Neural progenitor cell (in vitro differentiated cells): Measurements from ENCODE around the gene IGFL3. TPM values are rescaled to one million over a fixed set of nuclear protein-coding genes. Genes with fewer than 3 reads are reported as not detected.

Experiments
- DNase-seq: peaks from one replicate; pipeline ENCODE4 v3.0.0-alpha.2; 2016; ENCODE audit warnings: low spot score
- H2AFZ ChIP-seq: fragments of 200-600 bp; sonication (generic); replicated peaks from 2 replicates; pipeline ENCODE4 v1.6.1; 2016; ENCODE audit warnings: antibody characterized with exemption
- H3F3A ChIP-seq: fragments of 200-600 bp; sonication (generic); 2 replicates; pipeline ENCODE4 v1.6.1; 2016; ENCODE audit warnings: antibody characterized with exemption, low read depth
- H3K27ac ChIP-seq: fragments of 200-600 bp; sonication (generic); 2 replicates; pipeline ENCODE4 v1.5.1; 2016; ENCODE audit warnings: mild to moderate bottlenecking
- H3K27me3 ChIP-seq: fragments of 200-600 bp; sonication (generic); 2 replicates; pipeline ENCODE4 v1.6.1; 2016; ENCODE audit warnings: mild to moderate bottlenecking, moderate library complexity
- H3K36me3 ChIP-seq: fragments of 200-600 bp; sonication (generic); 2 replicates; pipeline ENCODE4 v1.5.1; 2016
- H3K4me1 ChIP-seq: fragments of 200-600 bp; sonication (generic); 2 replicates; pipeline ENCODE4 v1.6.1; 2016; ENCODE audit warnings: mixed run types
- H3K4me2 ChIP-seq: fragments of 200-600 bp; sonication (generic); 2 replicates; pipeline ENCODE4 v1.6.1; 2016
- H3K4me3 ChIP-seq: fragments of 200-600 bp; sonication (generic); 2 replicates; pipeline ENCODE4 v1.5.1; 2016
- H3K79me2 ChIP-seq: fragments of 200-600 bp; sonication (generic); 2 replicates; pipeline ENCODE4 v1.6.1; 2016; ENCODE audit warnings: low read depth
- H3K9ac ChIP-seq: fragments of 200-600 bp; sonication (generic); 2 replicates; pipeline ENCODE4 v1.6.1; 2016
- H3K9me3 ChIP-seq: fragments of 200-600 bp; sonication (generic); 2 replicates; pipeline ENCODE4 v1.5.1; 2016; ENCODE audit warnings: low read depth
- H4K20me1 ChIP-seq: fragments of 200-600 bp; sonication (generic); 2 replicates; pipeline ENCODE4 v1.6.1; 2016; ENCODE audit warnings: low read depth
- H3K27ac Mint-ChIP-seq: 3 replicates; pipeline ENCODE4 v1.8.0; 2021; ENCODE audit warnings: mixed read lengths
- H3K27me3 Mint-ChIP-seq: 2 replicates; pipeline ENCODE4 v1.8.0; 2022; ENCODE audit warnings: low read depth, mild to moderate bottlenecking, inconsistent platforms, moderate library complexity, mixed read lengths; ENCODE audit not compliant: insufficient read depth
- H3K36me3 Mint-ChIP-seq: 3 replicates; pipeline ENCODE4 v1.8.0; 2021; ENCODE audit warnings: mixed read lengths
- H3K4me1 Mint-ChIP-seq: 3 replicates; pipeline ENCODE4 v1.8.0; 2021; ENCODE audit warnings: mixed read lengths
- H3K4me3 Mint-ChIP-seq: 3 replicates; pipeline ENCODE4 v1.8.0; 2021; ENCODE audit warnings: mild to moderate bottlenecking, moderate library complexity, mixed read lengths
- H3K9me3 Mint-ChIP-seq: 3 replicates; pipeline ENCODE4 v1.8.0; 2020; ENCODE audit warnings: mixed read lengths
- EZH2 ChIP-seq: fragments of 200-600 bp; sonication (generic); IDR thresholded peaks from 2 replicates; pipeline ENCODE4 v1.6.1; 2017; ENCODE audit warnings: antibody characterized with exemption, mild to moderate bottlenecking, moderate library complexity
- EZH2phosphoT487 ChIP-seq: fragments of 200-600 bp; sonication (generic); IDR thresholded peaks from 2 replicates; pipeline ENCODE4 v1.6.1; 2017; ENCODE audit warnings: antibody characterized with exemption
- total RNA-seq: library from RNA; depleted of rRNA; stranded (reverse); fragments of >200 nt; gene quantifications from 2 replicates; pipeline ENCODE4 v1.2.3, GENCODE V29; 2015; ENCODE audit warnings: low replicate concordance
- TF ChIP-seq, protein P1 (sequence below): fragments of 200-600 bp; sonication (generic); IDR thresholded peaks from 2 replicates; pipeline ENCODE4 v1.5.1; 2017; ENCODE audit warnings: antibody characterized with exemption, mild to moderate bottlenecking

Gene IGFL3
- total RNA-seq, 1 donor from 2014 or later = not detected

DNA sequence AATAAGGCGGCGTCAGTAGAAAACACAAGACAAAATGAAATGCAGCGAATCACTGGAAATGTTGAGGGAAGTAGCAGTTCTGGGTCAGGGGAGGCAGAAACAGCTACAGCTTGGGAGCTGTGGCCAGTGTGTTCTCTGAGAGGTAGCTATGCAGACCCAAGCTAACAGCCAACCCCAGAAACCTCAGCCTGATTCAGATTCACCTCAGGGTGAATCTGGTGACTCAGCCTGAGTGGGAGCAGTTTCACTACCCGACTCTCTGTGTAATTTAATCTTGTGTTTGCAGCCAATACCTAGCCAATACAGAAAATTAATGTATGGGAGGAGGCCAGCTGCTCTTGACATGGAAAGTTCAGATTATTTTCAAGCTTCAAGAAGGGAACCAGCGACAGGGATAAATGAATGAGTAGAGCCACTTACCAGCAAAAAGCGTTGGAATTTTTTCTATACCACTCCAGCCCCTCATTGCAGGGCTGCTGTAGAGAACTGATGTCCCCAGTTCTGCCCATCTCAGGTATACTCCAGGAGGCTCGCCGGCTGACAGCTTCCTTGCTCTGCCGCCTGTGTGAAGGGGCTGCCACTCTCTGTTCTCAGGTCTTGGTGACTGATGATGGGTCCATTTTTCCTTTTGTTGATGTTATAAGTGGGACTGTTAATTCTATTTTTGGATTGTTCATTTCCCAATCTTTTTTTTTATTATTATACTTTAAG is 8.9 kb downstream of the IGFL3 start:
- no peak overlapping the region for H3K4me3 Mint-ChIP-seq
- no peaks in the 10 kb centered on the region for H3K36me3 Mint-ChIP-seq
- peaks cover 2% of the 10 kb centered on the region for H3K9me3 Mint-ChIP-seq
- DNase-seq = no peak
- no peak overlapping the region for H3K27ac Mint-ChIP-seq
- H3K4me2 ChIP-seq = no peak overlapping the region
- no peak overlapping the region for H3K4me3 ChIP-seq
- TF ChIP-seq EZH2phosphoT487 (no peak), EZH2 (no peak)
- TF ChIP-seq, protein P1, sequence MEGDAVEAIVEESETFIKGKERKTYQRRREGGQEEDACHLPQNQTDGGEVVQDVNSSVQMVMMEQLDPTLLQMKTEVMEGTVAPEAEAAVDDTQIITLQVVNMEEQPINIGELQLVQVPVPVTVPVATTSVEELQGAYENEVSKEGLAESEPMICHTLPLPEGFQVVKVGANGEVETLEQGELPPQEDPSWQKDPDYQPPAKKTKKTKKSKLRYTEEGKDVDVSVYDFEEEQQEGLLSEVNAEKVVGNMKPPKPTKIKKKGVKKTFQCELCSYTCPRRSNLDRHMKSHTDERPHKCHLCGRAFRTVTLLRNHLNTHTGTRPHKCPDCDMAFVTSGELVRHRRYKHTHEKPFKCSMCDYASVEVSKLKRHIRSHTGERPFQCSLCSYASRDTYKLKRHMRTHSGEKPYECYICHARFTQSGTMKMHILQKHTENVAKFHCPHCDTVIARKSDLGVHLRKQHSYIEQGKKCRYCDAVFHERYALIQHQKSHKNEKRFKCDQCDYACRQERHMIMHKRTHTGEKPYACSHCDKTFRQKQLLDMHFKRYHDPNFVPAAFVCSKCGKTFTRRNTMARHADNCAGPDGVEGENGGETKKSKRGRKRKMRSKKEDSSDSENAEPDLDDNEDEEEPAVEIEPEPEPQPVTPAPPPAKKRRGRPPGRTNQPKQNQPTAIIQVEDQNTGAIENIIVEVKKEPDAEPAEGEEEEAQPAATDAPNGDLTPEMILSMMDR = no peak
- H3K27me3 Mint-ChIP-seq = no peaks in the 10 kb centered on the region
- H3K9ac ChIP-seq = no peak overlapping the region
- H3K36me3 ChIP-seq = no peaks in the 10 kb centered on the region
- H3K9me3 ChIP-seq = no peaks in the 10 kb centered on the region
- no peaks in the 10 kb centered on the region for H4K20me1 ChIP-seq
- peaks cover 4% of the 10 kb centered on the region for H3K4me1 Mint-ChIP-seq
- H2AFZ ChIP-seq = peak overlapping the region; percentile 65
- H3K79me2 ChIP-seq = no peaks in the 10 kb centered on the region
- H3K27me3 ChIP-seq = no peaks in the 10 kb centered on the region
- H3K4me1 ChIP-seq = no peaks in the 10 kb centered on the region
- no peak overlapping the region for H3K27ac ChIP-seq
- H3F3A ChIP-seq = no peaks in the 10 kb centered on the region

DNA sequence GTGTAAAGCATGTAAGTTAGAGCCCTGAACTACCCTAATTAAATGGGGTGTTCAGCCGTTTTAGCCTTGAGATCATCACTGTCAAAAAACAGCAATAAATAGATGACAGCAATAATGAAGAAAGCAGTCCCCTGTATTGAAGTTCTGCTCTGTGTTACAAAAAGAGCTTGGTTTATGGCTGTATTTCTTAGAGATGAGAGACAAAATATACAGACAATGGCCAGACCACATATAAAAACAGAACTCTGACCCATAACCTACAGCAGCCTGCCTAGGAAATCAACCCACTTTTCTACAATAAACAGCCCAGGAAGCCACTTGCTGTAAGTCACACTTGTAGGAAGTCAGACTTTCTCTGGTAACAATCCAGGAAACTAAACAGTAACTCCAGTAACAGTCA is 10.8 kb downstream of the IGFL3 start:
- Histone ChIP-seq H3K36me3 (no peaks in the 10 kb centered on the region), H3K4me3 (no peak overlapping the region), H4K20me1 (no peaks in the 10 kb centered on the region), H3K9me3 (no peaks in the 10 kb centered on the region), H2AFZ (no peak overlapping the region), H3K9ac (no peak overlapping the region), H3F3A (no peaks in the 10 kb centered on the region), H3K4me1 (no peaks in the 10 kb centered on the region), H3K79me2 (no peaks in the 10 kb centered on the region), H3K27me3 (no peaks in the 10 kb centered on the region), H3K27ac (no peak overlapping the region), H3K4me2 (no peak overlapping the region)
- H3K4me3 Mint-ChIP-seq = no peak overlapping the region
- H3K36me3 Mint-ChIP-seq = no peaks in the 10 kb centered on the region
- no peaks in the 10 kb centered on the region for H3K9me3 Mint-ChIP-seq
- no peak for DNase-seq
- peaks cover 4% of the 10 kb centered on the region for H3K4me1 Mint-ChIP-seq
- no peak overlapping the region for H3K27ac Mint-ChIP-seq
- H3K27me3 Mint-ChIP-seq = peaks cover 3% of the 10 kb centered on the region
- TF ChIP-seq, protein P1 = no peak
- TF ChIP-seq EZH2 (no peak), EZH2phosphoT487 (no peak)

DNA sequence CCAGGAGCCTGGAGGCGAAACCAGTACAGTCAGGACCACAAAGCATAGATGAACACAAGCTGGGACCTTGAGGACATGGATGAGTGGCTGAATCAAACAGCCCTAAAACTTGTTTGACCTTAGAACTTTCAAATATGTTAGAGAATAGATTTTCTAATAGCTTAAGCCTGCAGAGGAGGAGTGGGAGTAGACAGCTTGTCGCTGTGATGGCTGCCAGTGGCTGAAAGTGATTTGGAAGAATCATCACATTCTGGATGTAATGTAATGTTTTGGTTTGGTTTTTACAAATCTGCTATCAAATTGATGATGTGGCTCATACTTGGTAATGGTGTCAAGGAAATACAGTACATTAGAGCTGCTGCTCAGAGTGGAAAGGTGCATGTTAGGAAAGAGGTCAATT is 12.0 kb downstream of the IGFL3 start:
- Histone ChIP-seq H3K79me2 (no peaks in the 10 kb centered on the region), H3K4me2 (no peak overlapping the region), H3K9me3 (no peaks in the 10 kb centered on the region), H4K20me1 (no peaks in the 10 kb centered on the region), H3K27me3 (no peaks in the 10 kb centered on the region), H3K9ac (no peak overlapping the region), H3K4me3 (no peak overlapping the region), H3K27ac (no peak overlapping the region), H2AFZ (no peak overlapping the region), H3F3A (no peaks in the 10 kb centered on the region), H3K4me1 (no peaks in the 10 kb centered on the region), H3K36me3 (no peaks in the 10 kb centered on the region)
- no peaks in the 10 kb centered on the region for H3K9me3 Mint-ChIP-seq
- H3K27me3 Mint-ChIP-seq = peaks cover 3% of the 10 kb centered on the region
- H3K36me3 Mint-ChIP-seq = no peaks in the 10 kb centered on the region
- peaks cover 4% of the 10 kb centered on the region for H3K4me1 Mint-ChIP-seq
- TF ChIP-seq, protein P1 = no peak
- no peak for TF ChIP-seq EZH2
- no peak for TF ChIP-seq EZH2phosphoT487
- no peak overlapping the region for H3K4me3 Mint-ChIP-seq
- no peak for DNase-seq
- no peak overlapping the region for H3K27ac Mint-ChIP-seq
